ENCODE measurements around the gene CHAF1B.
"Not testable (repeated sequence)": the region's sequence is repeated elsewhere in the genome, so short reads cannot be mapped to it uniquely, and the experiment has no call there.

Gene CHAF1B

DNA sequence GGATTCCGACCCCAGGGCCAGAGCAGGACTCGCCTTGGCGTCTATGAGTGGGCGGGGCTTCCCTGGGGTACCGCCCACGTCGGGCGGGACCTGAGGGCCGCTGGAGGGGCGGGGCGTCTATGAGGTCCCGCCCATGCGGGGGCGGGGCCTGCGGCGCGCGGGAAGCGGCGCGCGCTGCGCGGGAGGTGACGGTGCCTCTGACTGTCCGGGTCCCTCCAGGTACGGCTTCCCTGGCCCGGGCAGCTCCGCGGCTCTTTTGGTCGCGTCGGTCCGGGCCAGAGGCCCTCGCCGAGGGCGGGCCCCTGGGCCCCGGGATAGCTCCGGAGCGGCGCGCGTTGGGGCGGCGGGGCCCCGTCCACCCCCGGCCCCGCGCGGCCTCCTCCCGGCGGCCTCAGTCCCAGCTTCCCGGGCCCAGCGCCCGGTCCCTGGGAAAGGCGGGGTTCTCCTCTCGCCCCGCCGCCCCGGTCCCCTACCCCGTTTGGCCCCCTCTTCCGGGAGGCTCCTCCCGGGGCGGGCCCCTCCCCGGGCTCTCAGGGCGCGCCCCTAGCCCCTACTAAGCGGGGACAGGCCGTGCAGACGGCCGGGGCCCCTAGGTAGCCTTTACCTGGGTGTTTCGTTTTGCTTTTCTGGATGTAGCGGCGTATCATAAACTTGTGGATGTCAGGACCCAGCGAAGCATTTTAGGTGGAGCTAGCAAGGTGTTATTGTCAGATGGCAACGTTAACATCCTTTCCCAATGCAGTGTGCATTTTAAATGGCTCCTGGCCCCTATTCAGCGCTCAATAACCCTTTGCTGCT lies at the start of gene CHAF1B:
TSS of gene CHAF1B (plus strand) at position 160 of the 798 bp plus-strand sequence. CDS start 745 bp downstream, outside the sequence.
- peak in 11 of 14 donors; percentile 17 to 63 (median 28) for DNase-seq

DNA sequence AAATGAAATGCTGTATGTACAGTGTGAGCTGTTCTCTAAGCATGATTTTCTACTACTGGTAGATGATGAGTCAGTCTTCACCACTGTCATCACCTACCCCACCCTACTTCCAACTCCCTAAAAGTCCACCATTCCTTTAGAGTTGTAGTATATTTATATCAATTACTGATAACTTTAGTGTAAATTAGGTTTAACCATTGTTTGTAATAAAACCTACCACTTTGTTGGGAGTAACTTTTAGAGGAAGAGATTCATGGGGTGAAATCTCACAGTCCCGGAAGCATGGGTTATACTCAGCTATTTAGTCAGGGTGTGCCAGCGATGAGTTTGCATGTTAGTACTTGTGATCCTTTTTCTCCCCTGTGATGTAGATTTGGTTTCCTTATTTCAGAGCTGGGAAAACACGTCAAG lies 48.1 kb upstream of the CHAF1B start:
- DNase-seq = no peak

GRCh38 chr21:36338975-36339374 lies 46.2 kb upstream of the CHAF1B start:
- no peak for DNase-seq

DNA sequence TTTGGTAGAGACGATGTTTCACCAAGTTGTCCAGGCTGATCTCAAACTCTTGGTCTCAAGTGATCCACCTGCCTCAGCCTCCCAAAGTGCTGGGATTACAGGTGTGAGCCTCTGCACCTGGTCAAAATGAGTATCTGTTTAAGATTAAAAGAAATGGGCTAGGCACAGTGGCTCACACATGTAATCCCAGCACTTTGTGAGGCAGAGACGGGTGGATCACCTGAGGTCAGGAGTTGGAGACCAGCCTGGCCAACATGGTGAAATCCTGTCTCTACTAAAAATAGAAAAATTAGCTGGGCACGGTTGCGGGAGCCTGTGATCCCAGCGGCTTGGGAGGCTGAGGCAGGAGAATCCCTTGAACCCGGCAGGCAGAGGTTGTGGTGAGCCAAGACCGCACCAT lies 42.6 kb upstream of the CHAF1B start:
- not testable (repeated sequence) for DNase-seq

- DNase-seq = no peak
These were observed 40.3 kb upstream of the CHAF1B start for GRCh38 chr21:36344931-36345330.

- DNase-seq = no peak
These were observed 37.8 kb upstream of the CHAF1B start for GRCh38 chr21:36347278-36347961.

GRCh38 chr21:36347962-36348328 lies 37.2 kb upstream of the CHAF1B start:
- DNase-seq = no peak

DNA sequence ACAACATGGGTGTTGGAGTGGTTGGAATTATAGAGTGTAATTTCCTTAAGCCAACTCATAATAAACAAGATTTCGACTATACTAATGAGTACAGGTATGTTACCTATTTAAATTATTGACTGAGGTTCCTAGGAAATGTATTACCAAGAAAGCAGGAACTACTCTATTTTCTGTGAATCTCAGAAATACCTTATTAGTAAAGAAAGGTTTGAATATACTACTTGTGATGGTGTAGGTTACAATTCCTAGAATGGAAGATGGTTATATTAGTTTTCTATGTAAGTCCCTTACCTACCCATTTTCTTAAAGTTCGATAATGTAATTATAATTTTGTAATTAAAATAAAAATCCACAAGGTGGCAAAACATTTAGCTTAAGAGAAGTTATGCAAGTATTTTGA lies 35.9 kb upstream of the CHAF1B start:
- no peak for DNase-seq

- no peak for DNase-seq
These were observed 34.8 kb upstream of the CHAF1B start for GRCh38 chr21:36350282-36350910.

DNA sequence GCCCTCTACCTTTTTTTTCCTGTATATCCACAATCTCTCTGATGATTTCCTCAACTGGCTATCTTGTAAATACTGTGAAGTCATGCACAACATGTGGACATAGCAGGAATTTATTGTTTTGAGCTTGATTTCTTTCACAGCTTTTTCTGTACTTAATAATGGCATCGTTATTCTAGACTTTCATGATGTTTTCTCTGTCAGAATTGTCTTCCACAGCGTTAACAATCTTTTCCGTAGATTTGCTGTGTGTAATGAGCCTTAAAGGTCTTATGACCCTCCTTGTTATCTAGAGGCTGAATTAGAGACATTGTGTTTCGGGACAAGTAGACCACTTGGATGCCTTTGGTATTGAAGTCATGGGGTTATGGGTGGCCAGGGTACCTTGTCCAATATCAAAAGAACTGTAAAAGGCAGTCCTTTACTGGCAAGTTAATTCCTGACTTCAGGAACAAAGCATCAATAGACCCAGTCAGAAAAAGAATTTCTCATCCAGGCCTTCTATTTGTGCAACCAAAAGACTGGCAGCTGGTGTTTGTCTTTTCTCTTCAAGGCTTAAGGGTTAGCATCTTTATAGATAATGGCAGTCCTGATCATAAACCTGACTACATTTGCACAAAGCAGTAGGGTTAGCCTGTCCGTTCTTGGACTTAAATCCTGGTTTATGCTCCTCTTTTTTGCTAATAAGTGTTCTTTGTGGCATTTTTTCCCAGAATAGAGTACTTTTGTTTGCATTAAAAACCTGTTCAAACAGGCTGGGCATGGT lies 30.1 kb upstream of the CHAF1B start:
- DNase-seq = peak in 1 of 14 donors; percentile 7

GRCh38 chr21:36355868-36356267 lies 29.3 kb upstream of the CHAF1B start:
- no peak for DNase-seq

DNA sequence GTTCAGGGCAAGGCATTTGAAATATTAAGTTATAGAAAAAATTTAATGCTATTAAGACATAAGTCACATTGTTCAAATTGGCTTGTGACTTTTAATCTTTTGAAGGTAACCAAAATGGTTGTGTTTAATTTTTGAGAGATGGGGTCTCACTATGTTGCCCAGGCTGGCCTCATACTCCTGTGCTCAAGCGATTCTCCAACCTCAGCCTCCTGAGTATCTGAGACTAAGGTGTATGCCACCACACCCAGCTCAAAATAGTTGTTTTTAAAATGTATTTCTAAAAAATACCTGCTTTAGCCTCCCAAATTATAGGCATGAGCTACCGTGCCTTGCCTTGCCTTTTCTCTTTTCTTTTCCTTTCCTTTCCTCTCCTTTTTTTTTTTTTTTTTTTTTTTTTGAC lies 26.0 kb upstream of the CHAF1B start:
- DNase-seq = no peak

DNA sequence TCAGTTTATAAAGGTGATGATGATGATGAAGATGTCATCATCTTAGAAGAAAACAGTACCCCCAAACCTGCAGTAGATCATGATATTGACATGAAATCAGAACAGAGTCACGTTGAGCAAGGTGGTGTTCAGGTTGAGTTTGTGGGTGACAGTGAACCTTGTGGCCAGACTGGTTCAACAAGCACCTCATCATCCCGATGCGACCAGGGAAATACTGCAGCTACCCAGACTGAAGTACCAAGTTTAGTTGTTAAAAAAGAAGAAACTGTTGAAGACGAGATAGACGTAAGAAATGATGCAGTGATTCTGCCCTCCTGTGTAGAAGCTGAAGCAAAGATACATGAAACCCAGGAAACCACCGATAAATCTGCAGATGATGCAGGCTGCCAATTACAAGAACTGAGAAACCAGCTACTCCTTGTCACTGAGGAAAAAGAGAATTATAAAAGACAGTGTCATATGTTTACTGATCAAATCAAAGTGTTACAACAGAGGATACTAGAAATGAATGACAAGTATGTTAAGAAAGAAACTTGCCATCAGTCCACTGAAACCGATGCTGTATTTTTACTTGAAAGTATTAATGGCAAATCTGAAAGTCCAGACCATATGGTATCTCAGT lies 16.0 kb upstream of the CHAF1B start:
- no peak for DNase-seq

- DNase-seq = no peak
These were observed 9.2 kb upstream of the CHAF1B start for GRCh38 chr21:36375994-36376393.

DNA sequence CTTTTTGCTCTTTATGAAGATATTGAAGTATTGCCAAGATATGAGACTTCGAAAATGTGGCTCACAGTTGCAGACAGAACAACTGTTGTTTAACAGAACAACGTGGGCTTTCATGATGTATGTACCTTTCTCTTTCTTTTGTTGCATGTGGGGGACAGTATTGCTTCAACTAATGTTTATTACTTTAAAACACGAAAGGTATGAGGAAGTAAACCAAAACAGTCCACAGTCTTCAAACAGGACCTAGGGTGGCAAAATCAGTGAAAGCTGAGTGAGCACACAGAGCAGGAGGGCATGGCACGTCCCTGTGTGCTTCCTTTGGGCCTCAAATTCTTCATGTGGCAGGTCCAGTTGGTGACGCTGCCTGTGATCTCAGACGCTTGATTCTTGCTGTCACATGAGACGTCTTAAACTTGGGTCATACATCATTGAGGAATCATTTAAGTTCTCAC lies 7.8 kb upstream of the CHAF1B start:
- no peak for DNase-seq

GRCh38 chr21:36379251-36379650 lies 5.9 kb upstream of the CHAF1B start:
- DNase-seq = no peak

GRCh38 chr21:36381841-36382589 lies 3.2 kb upstream of the CHAF1B start:
- no peak for DNase-seq

DNA sequence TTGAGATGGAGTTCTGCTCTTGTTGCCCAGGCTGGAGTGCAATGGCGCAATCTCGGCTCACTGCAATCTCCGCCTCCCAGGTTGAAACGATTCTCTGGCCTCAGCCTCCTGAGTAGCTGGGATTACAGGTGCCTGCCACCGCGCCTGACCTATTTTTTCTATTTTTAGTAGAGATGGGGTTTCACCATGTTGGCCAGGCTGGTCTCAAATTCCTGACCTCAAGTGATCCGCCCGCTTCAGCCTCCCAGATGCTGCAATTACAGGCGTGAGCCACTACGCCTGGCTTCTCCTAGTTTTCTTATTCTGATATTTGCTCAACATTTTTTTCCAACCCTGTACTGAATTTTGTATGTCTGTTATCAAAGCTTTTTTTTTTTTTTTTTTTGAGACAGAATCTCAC lies 2.5 kb upstream of the CHAF1B start:
- DNase-seq = not testable (repeated sequence)

DNA sequence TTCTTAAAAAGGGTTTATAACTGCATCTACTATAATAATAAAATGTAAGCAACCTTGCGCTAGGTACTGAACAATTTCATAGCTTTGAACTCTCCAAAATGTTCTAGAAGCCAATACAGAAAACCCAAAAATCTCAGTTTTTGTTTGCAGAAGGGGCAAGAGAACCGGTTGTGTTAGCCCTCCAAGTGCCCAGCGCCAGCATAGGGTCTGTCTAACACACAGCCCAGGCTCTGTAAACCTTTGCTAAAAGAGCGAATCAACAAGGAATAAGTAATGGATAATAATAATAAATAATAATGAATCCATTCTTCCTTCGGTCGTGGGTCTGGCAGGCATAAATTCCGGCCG lies 333 bp upstream of the CHAF1B start:
- no peak for DNase-seq

DNA sequence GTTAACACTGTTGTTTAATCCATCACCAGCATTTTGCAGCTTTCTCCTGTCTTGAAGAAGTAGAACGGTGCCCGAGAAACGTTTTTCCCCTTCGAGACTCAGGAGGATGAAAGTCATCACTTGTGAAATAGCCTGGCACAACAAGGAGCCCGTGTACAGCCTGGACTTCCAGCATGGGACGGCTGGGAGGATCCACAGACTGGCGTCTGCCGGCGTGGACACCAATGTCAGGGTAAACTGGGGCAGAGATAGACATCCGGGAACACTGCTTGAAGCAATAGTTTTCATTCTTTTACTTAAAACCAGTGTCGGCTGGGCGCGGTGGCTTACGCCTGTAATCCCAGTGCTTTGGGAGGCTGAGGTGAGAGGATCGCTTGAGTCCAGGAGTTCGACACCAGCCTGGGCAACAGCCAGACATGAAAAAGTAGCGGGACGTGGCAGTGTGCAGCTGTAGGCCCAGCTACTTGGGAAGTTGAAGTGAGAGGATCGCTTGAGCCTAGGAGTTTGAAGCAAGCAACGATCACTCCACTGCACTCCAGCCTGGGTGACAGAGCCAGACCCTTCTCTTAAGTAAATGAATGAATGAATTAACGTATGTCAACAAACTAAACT lies 945 bp downstream of the CHAF1B start:
- DNase-seq = peak in 1 of 14 donors; percentile 2

DNA sequence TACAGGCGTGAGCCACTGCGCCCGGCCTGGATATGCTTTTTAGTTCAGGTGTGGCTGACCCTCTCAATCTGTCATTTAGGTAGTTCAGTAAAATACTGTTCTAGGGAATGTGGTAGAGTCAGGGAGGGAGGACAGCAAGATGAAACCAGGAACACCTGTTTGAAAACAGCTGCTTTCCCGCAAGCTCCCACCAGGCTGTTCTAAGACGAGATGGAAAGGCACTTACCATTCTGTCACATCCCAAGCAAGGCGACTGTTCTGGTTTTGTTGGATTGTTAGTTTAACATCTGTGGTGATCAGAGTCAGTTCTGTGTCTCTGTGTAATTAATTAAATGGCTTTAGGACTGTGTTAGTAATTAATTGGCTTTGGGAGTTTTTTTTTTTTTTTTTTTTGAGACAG lies 2.9 kb downstream of the CHAF1B start:
- DNase-seq = no peak
